Endothelial cell of umbilical vein (primary cell): ENCODE data around the gene SBF1. TPM values are rescaled to one million over a fixed set of nuclear protein-coding genes. Genes with fewer than 3 reads are reported as not detected.

Experiments
- BruUV-seq: library from RNA; stranded (reverse); fragments of 400-500 nt; replicated peaks from 2 replicates; lab custom pipeline; 2021; lab: Mats Ljungman, UMichigan
- CTCF ChIA-PET: fragments of 300-600, 350-600 bp; sonication (Branson Sonifier 250); formaldehyde crosslinking; loops from one replicate; lab custom pipeline; 2021; ENCODE audit warnings: antibody characterized with exemption, inconsistent platforms; lab: Charles Lee
- POLR2A ChIA-PET: fragments of 300-600, 350-600 bp; sonication (Branson Sonifier 250); formaldehyde crosslinking; loops from one replicate; lab custom pipeline; 2021; ENCODE audit warnings: antibody characterized with exemption, inconsistent platforms; lab: Charles Lee
- DNase-seq: peaks from one replicate; pipeline ENCODE4 v3.0.0-alpha.2; 2011; ENCODE audit warnings: low read depth, low spot score
- FAIRE-seq: peaks from 2 replicates; lab custom pipeline; 2011; peaks lifted over from hg19 to GRCh38; lab: Jason Lieb, UNC
- H2AFZ ChIP-seq: 2 replicates; pipeline ENCODE4 v1.6.0; 2012; ENCODE audit warnings: low read depth, low read length, control low read depth, inconsistent platforms
- H3K27ac ChIP-seq: 2 replicates; pipeline ENCODE4 v1.5.1; 2011; ENCODE audit warnings: low read depth, mild to moderate bottlenecking, control low read depth, low read length, moderate library complexity; ENCODE audit not compliant: insufficient read depth
- H3K27me3 ChIP-seq, 2 experiments: 2 replicates each; pipeline versions ENCODE4 v1.6.0 to v1.6.1; 2011; ENCODE audit warnings: low read length in 2 of 2, mixed read lengths in 1 of 2; ENCODE audit not compliant: control insufficient read depth in 2 of 2, insufficient read depth in 2 of 2
- H3K36me3 ChIP-seq, 2 experiments: 2 replicates in 1 of 2; 3 replicates in 1 of 2; pipeline ENCODE4 v1.5.1; 2011; ENCODE audit warnings: low read length in 2 of 2, mild to moderate bottlenecking in 1 of 2, moderate library complexity in 1 of 2; ENCODE audit not compliant: control insufficient read depth in 2 of 2, insufficient read depth in 2 of 2; ENCODE audit errors: extremely low read depth in 1 of 2
- H3K4me1 ChIP-seq: 3 replicates; pipeline ENCODE4 v1.5.1; 2011; ENCODE audit warnings: mild to moderate bottlenecking, low read length; ENCODE audit not compliant: control insufficient read depth, insufficient read depth; ENCODE audit errors: extremely low read depth
- H3K4me2 ChIP-seq: 2 replicates; pipeline ENCODE4 v1.6.1; 2011; ENCODE audit warnings: low read length, control low read depth, mixed read lengths; ENCODE audit not compliant: insufficient read depth
- H3K4me3 ChIP-seq, 3 experiments: fragments of 200-600 bp in 1 of 3; sonication (generic), shearing (Covaris generic) in 1 of 3; replicated peaks in 1 of 3; 2 replicates each; pipeline ENCODE4 v1.5.1; 2011 to 2016; ENCODE audit warnings: control low read depth in 3 of 3, low read length in 3 of 3, mild to moderate bottlenecking in 2 of 3, inconsistent platforms in 1 of 3, low read depth in 1 of 3, moderate library complexity in 1 of 3; ENCODE audit not compliant: insufficient read depth in 1 of 3
- H3K79me2 ChIP-seq: 2 replicates; pipeline ENCODE4 v1.6.0; 2012; ENCODE audit warnings: low read length, inconsistent platforms; ENCODE audit not compliant: control insufficient read depth, insufficient read depth
- H3K9ac ChIP-seq: replicated peaks from 2 replicates; pipeline ENCODE3; 2011; ENCODE audit warnings: low read length, control low read depth; ENCODE audit not compliant: insufficient read depth; ENCODE audit errors: extremely low read depth
- H3K9me1 ChIP-seq: replicated peaks from 3 replicates; pipeline ENCODE4 v1.6.0; 2011; ENCODE audit warnings: mild to moderate bottlenecking, low read length; ENCODE audit not compliant: control insufficient read depth, insufficient read depth; ENCODE audit errors: extremely low read depth
- H3K9me3 ChIP-seq: replicated peaks from 2 replicates; pipeline ENCODE4 v1.5.1; 2012; ENCODE audit warnings: low read length, inconsistent platforms; ENCODE audit not compliant: control insufficient read depth, insufficient read depth
- H4K20me1 ChIP-seq: replicated peaks from 2 replicates; pipeline ENCODE3; 2011; ENCODE audit warnings: mild to moderate bottlenecking, low read length; ENCODE audit not compliant: control insufficient read depth, insufficient read depth; ENCODE audit errors: extremely low read depth
- EZH2 ChIP-seq: IDR thresholded peaks from 2 replicates; pipeline ENCODE4 v1.6.1; 2012; ENCODE audit warnings: borderline replicate concordance, low read depth, mild to moderate bottlenecking, moderate library complexity, low read length, inconsistent platforms; ENCODE audit not compliant: severe bottlenecking
- FOS ChIP-seq: IDR thresholded peaks from 2 replicates; pipeline ENCODE4 v1.6.1; 2011; ENCODE audit warnings: mild to moderate bottlenecking, low read length, moderate library complexity, borderline replicate concordance; ENCODE audit not compliant: insufficient read depth
- GATA2 ChIP-seq: IDR thresholded peaks from 2 replicates; pipeline ENCODE4 v1.7.0; 2011; ENCODE audit warnings: low read depth, mild to moderate bottlenecking, moderate library complexity, mixed read lengths, low read length; ENCODE audit not compliant: insufficient read length, insufficient read depth
- JUN ChIP-seq: IDR thresholded peaks from 2 replicates; pipeline ENCODE4 v1.6.1; 2011; ENCODE audit warnings: borderline replicate concordance, low read depth; ENCODE audit not compliant: insufficient read length, insufficient read depth
- MYC ChIP-seq: IDR thresholded peaks from one replicate; pipeline ENCODE4 v1.6.1; 2011; ENCODE audit warnings: mild to moderate bottlenecking, low read depth, low read length
- POLR2A ChIP-seq: IDR thresholded peaks from 2 replicates; pipeline ENCODE4 v1.6.1; 2012; ENCODE audit warnings: low read depth, mild to moderate bottlenecking, control low read depth, low read length
- POLR2AphosphoS5 ChIP-seq: IDR thresholded peaks from 2 replicates; pipeline ENCODE4 v1.6.1; 2012; ENCODE audit warnings: low read depth, mild to moderate bottlenecking, control low read depth, low read length, moderate library complexity; ENCODE audit not compliant: insufficient read depth
- dilution Hi-C: fragments of 300-500 bp; cut with MboI; formaldehyde crosslinking; loops from one replicate; pipeline ENCODE4 v1.15.0; 2019; ENCODE audit warnings: low sequenced_read_pairs; ENCODE audit not compliant: extremely low pct_ligation_motif_present
- intact Hi-C: fragments of 100-400 bp; cut with micrococcal nuclease; formaldehyde crosslinking; loops from one replicate; pipeline ENCODE4 v1.10.0; 2022
- polyA plus RNA-seq, 4 experiments: library from polyadenylated mRNA; depleted of rRNA in 3 of 4; stranded (reverse) in 3 of 4; unstranded in 1 of 4; fragments of >200 nt; gene quantifications; 2 replicates each; pipeline versions ENCODE4 v1.2.1 to v1.2.3, GENCODE V29; 2011 to 2012; ENCODE audit warnings: missing spikeins in 1 of 4
- total RNA-seq: library from RNA; stranded (reverse); gene quantifications from 2 replicates; pipeline ENCODE4 v1.2.3, GENCODE V29; 2021
- TF ChIP-seq, protein P1 (sequence below): IDR thresholded peaks from 2 replicates; pipeline ENCODE4 v1.6.1; 2011; ENCODE audit not compliant: insufficient read depth, insufficient read length
- TF ChIP-seq, protein P2 (sequence below), 2 donors: IDR thresholded peaks; 1 replicate in 1 of 2; 2 replicates in 1 of 2; pipeline ENCODE4 v1.5.1; 2011; ENCODE audit warnings: low read length in 2 of 2, mild to moderate bottlenecking in 2 of 2, moderate library complexity in 2 of 2, control low read depth in 1 of 2, inconsistent platforms in 1 of 2, low read depth in 1 of 2; ENCODE audit not compliant: insufficient read depth in 1 of 2; ENCODE audit errors: extremely low read depth in 1 of 2

Gene SBF1
- total and polyA plus RNA-seq, 2 donors (not counting 3 experiments of a cell fraction or from before 2014, with no cell fraction given): 36.3 to 68.6 TPM

DNA sequence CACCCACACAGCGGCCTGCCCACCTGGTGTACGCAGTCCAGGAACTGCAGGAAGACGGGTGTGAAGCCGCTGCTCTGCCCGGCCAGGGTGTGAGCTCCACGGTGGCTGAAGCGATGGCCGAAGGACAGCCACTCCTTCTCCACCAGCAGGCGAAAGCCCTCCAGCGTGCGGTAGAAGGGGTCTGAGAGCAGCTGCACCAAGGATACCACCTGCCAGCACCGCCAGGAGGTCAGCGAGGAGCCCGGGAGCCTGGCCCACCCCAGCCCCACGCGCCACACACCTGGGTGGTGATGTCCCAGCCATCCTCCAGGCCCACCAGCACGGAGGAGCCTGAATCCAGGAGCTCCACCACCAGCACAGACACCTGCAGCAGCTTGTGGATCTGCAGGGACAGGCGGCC lies 19.6 kb downstream of the SBF1 start:
- peaks cover 0 to 34% of the 10 kb centered on the region in 2 experiments for H3K36me3 ChIP-seq
- dilution Hi-C loops (no loop called here), intact Hi-C loops (no loop called here)
- POLR2A ChIA-PET: no interaction called here
- TF ChIP-seq JUN: no peak
- H3K9me3 ChIP-seq: no peaks in the 10 kb centered on the region
- no peaks in the 10 kb centered on the region for H3K79me2 ChIP-seq
- no peaks in the 10 kb centered on the region for H4K20me1 ChIP-seq
- DNase-seq: no peak
- no peak overlapping the region for H3K9ac ChIP-seq
- BruUV-seq: no TSS peak
- H3K4me3 ChIP-seq: no peak overlapping the region
- no peak overlapping the region for H2AFZ ChIP-seq
- no peaks in the 10 kb centered on the region for H3K9me1 ChIP-seq
- no peaks in the 10 kb centered on the region for H3K27me3 ChIP-seq
- no peaks in the 10 kb centered on the region for H3K4me1 ChIP-seq
- CTCF ChIA-PET: no interaction called here
- H3K27ac ChIP-seq: no peak overlapping the region
- H3K4me2 ChIP-seq: no peak overlapping the region
- no peak for FAIRE-seq

DNA sequence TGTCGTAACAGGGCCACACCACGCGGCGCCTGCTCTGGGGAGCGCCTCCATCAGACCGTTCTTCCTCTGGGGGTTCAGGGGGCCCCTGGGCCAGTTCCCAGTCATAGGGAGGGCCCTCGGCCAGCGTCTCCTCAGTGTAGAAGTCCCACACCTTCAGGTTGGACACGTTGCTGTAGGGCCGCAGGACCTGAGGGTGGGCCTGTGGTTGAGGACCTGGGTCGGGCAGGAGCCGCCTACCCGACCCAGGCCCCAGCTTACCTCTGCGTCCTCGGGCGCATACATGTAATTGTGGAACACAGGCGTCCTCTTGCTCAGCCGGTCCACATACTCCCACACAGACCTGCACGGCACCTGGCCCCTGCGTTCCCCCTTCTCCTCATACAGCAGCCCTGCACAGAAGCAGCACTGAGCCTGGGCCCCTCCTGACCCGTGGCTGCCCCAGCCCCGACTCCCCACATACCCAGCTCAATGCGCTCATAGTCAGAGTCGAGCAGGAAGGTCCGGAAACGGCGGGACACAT lies 20.2 kb downstream of the SBF1 start:
- Histone ChIP-seq H3K27ac (no peak overlapping the region), H3K9me1 (no peaks in the 10 kb centered on the region), H3K4me3 (no peak overlapping the region), H3K4me1 (no peaks in the 10 kb centered on the region), H3K4me2 (no peak overlapping the region), H3K9ac (no peak overlapping the region), H3K27me3 (no peaks in the 10 kb centered on the region), H3K79me2 (no peaks in the 10 kb centered on the region), H3K36me3 (peaks cover 3 to 30% of the 10 kb centered on the region in 2 experiments), H2AFZ (no peak overlapping the region), H4K20me1 (no peaks in the 10 kb centered on the region), H3K9me3 (no peaks in the 10 kb centered on the region)
- ChIA-PET CTCF (no interaction called here), POLR2A (no interaction called here)
- dilution Hi-C loops: no loop called here
- BruUV-seq: TSS peak; percentile 51
- TF ChIP-seq GATA2: no peak
- TF ChIP-seq EZH2: no peak
- TF ChIP-seq POLR2AphosphoS5: no peak
- TF ChIP-seq MYC: no peak
- TF ChIP-seq JUN: no peak
- TF ChIP-seq, protein P1, sequence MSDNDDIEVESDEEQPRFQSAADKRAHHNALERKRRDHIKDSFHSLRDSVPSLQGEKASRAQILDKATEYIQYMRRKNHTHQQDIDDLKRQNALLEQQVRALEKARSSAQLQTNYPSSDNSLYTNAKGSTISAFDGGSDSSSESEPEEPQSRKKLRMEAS: no peak
- no peak for TF ChIP-seq POLR2A
- TF ChIP-seq, protein P2, sequence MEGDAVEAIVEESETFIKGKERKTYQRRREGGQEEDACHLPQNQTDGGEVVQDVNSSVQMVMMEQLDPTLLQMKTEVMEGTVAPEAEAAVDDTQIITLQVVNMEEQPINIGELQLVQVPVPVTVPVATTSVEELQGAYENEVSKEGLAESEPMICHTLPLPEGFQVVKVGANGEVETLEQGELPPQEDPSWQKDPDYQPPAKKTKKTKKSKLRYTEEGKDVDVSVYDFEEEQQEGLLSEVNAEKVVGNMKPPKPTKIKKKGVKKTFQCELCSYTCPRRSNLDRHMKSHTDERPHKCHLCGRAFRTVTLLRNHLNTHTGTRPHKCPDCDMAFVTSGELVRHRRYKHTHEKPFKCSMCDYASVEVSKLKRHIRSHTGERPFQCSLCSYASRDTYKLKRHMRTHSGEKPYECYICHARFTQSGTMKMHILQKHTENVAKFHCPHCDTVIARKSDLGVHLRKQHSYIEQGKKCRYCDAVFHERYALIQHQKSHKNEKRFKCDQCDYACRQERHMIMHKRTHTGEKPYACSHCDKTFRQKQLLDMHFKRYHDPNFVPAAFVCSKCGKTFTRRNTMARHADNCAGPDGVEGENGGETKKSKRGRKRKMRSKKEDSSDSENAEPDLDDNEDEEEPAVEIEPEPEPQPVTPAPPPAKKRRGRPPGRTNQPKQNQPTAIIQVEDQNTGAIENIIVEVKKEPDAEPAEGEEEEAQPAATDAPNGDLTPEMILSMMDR (IDR thresholded peaks at IDR 0.05; ENCODE audit: extremely low read depth in 1 of 2, insufficient read depth in 1 of 2, low read depth in 1 of 2, low read length in 2 of 2): no peak
- no peak for TF ChIP-seq FOS
- FAIRE-seq: no peak
- intact Hi-C loops: no loop called here
- no peak for DNase-seq
